Vagina (tissue), 2 donors: ENCODE data around the gene PLAC1.

Experiments
- POLR2A ChIP-seq, 2 donors: fragments of 450-650 bp; IDR thresholded peaks; one replicate each; pipeline ENCODE4 v1.6.1; 2017; ENCODE audit warnings: antibody characterized with exemption in 2 of 2, mild to moderate bottlenecking in 2 of 2, moderate library complexity in 2 of 2
- TF ChIP-seq, protein P1 (sequence below), 3 experiments: fragments of 450-650 bp in 2 of 3; fragments of 200-600 bp in 1 of 3; sonication (generic) in 1 of 3; IDR thresholded peaks; one replicate each; pipeline ENCODE4 v1.5.1; 2017 to 2019; ENCODE audit warnings: antibody characterized with exemption in 3 of 3, mild to moderate bottlenecking in 2 of 3, moderate library complexity in 2 of 3

DNA sequence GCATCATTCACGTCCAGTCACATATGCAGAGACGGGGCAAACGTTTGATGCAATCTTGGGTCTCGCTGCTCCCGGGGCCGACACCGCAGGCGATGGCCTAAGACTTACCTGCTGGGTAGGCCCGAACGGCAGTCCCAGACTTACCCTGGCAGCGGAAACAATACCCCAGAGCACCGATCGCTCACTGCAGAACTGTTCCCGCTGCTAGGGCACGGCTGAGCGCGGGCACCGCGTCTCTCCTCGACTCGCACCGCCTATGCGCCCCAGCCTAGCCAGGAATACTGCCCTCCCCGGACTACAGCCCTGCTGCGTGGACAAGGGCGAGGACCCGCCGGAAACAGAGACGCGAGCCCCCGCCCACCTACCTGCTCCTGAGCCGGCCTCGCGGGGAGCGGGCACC, 112.1 kb downstream of the PLAC1 start:
- no peak for TF ChIP-seq POLR2A (IDR thresholded peaks at IDR 0.05)
- TF ChIP-seq, protein P1, sequence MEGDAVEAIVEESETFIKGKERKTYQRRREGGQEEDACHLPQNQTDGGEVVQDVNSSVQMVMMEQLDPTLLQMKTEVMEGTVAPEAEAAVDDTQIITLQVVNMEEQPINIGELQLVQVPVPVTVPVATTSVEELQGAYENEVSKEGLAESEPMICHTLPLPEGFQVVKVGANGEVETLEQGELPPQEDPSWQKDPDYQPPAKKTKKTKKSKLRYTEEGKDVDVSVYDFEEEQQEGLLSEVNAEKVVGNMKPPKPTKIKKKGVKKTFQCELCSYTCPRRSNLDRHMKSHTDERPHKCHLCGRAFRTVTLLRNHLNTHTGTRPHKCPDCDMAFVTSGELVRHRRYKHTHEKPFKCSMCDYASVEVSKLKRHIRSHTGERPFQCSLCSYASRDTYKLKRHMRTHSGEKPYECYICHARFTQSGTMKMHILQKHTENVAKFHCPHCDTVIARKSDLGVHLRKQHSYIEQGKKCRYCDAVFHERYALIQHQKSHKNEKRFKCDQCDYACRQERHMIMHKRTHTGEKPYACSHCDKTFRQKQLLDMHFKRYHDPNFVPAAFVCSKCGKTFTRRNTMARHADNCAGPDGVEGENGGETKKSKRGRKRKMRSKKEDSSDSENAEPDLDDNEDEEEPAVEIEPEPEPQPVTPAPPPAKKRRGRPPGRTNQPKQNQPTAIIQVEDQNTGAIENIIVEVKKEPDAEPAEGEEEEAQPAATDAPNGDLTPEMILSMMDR (IDR thresholded peaks at IDR 0.05), result no peak
